ENCODE results near the gene PPIL6. TPM values are rescaled to one million over a fixed set of nuclear protein-coding genes. Genes with fewer than 3 reads are reported as not detected.

PPIL6 gene
- total RNA-seq (2022; extraction: Qiagen RNA extraction), result 3.4 to 4.8 TPM (median 4.6 TPM) in 5 replicates

DNA sequence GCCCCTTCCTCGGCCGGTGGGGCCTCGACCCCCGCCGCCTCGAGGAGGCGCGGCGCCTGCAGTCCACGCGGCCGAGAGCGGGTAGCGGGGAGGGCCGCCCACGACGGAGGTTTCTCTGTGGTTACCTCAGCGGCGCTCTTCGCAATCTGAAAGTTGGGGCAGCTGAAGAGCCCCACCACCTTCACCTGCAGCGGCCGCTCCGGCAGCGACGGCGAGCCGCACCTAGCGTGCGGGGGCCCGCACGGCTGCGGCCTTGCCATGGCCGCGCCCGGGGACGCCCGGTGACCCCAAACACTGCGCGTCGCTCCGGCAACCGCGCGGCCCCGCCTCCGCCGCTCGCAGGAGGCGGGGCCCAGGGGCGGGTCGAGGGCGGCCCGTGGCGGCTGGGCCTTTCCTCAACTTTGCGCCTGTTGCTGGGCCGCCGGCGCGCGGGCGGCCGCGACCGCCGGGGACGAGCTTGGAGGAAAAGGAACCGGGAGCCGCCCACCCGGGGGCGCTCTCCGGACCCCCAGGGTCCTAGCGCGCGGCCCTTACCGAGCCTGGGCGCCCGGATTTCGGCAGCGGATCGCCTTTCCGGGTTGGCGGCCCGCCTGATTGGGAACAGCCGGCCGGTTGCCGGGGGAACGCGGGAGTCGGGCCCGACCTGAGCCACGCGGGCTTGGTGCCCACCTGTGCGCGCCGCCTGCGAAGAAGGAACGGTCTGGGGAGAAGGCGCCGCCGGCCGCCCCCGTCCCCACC is at the start of gene PPIL6, which contains the start of gene SMPD2:
Gene PPIL6 (minus strand): TSS at position 298 of the 738 bp plus-strand sequence. CDS start 38 bp downstream, at position 260.
Gene SMPD2 (plus strand): TSS at position 394 of the 738 bp plus-strand sequence. CDS start 398 bp downstream, outside the sequence.

DNA sequence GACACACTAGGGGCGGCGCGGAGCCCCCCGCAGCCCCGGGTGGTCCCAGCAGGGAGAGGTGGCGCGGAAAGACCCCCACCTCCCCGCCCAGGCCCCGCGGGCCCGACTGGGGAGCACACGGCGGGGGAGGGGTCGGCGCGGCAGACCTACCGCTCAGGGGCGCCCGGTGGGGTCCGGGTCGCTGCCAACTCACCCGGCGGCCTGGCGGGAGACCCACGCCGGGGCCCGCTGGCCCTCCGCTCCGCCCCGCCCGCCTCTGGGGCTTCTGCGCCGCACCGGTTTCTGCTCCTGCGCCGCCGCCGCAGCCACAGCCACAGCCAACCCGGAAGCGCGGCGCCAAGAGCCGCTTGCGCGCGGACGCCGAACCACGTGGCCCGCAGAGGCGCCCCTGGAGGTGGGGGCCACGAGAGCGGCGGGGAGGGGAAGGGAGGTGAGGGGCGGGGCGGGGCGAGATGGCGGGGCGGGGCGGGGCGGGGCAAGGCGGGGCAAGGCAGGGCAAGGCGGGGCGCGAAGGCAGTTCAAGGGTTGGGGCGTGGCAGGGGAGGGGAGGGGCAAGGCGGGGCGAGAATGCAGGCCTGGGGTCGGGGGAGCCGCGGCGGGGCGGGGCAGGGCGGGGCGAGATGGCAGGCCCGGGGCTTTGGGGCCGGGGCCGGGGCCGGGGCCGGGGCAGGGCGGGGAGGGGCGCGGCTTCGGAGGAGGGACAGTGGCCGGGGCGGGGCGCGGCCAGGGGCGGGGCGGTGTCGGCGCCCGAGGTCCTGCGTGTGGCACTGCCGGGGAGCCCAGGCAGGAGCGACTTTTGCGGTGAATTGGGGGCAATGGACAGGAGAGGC is 42.7 kb upstream of the PPIL6 start, which contains the start of gene ZBTB24:
Gene ZBTB24 (minus strand): TSS at position 315 of the 830 bp plus-strand sequence. CDS start 1,193 bp downstream, outside the sequence.

DNA sequence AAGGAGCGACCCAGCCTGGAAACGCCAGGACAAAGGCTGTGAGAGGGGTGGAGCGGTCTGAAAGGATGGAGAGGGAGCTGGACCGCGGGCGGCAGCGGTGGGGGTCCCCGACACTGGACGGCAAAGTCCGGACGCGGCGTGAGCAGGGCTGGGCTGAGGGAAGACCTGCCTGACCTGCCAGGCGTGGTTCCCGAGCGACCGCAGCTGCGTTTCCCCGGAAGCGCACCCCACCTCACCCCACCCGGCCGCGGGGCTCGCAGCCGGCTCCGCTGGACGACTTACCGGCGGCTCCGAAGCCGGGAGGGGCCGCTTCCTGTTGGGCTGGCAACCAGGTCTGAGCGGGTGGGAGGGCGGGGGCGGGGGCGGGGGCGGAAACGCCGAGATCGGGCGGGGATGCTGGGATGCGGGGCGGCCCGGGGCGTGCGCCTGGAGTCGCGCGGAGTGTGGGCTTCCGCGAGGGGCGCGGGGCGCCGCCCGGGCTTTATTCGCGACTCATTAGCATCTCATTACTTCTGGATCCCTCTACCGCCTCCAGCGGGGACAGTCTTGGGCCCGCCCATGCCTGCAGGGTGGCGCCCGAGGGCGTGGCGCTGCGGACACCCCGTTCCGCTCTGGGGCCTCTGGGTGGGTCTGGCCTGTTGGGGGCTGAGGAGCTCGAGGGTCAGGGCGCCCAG is 15.1 kb upstream of the PPIL6 start, which contains the start of gene MICAL1:
Gene MICAL1 (minus strand): TSS at position 336 of the 674 bp plus-strand sequence. CDS start 1,576 bp downstream, outside the sequence.

DNA sequence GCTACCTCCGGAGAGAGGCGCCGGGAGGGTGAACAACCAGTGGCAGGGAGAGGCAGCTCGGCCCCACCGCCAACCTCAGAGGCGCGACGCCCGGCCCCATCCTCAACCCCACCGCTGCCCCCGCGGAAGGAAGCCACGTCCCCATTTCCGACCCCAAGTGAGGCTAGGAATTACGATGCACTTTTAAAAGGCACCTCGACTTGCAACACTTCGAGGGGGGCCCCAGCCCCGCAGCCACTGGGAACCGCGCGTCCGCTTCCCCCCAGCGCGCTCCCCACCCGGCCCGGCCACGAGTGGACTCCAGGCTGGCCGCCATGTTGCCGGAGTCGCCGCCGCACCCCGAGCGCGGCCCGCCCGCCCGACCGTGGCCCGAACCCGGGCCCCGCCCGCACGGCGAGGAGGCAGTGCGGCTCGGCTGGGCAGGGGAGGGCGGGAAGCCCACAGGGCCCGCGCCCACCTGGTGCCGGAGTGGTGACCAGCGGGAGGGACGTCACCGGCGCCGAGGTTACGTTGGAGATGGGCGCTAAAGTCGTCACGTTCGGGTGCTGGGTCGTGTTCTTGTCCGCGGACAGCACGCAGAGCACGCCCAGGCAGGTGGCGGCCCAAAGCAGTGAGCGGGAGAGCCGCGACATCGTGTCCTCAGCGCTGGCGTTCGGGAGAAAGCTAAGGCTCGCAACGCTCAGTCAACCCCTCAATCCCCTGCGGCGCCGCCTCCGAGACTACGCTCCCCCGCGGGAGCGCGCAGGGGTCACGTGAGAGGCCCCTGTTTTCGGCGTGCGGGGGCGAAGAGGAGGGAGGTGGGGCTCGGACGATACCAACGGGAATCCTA is 58.5 kb downstream of the PPIL6 start, which contains the start of gene CD164:
Gene CD164 (minus strand): TSS at position 721 of the 829 bp plus-strand sequence. CDS start 89 bp downstream, at position 632.

Other genes with a start within 250 kb of the PPIL6 start
- gene CD164, start 58.2 kb downstream of the PPIL6 start, total RNA-seq (2022; extraction: Qiagen RNA extraction), result 90.8 to 118 TPM (median 107 TPM) in 5 replicates
- gene SMPD2, start 96 bp upstream of the PPIL6 start, total RNA-seq (2022; extraction: Qiagen RNA extraction), result 11.5 to 15.4 TPM (median 14.7 TPM) in 5 replicates
- gene MICAL1, start 15.1 kb upstream of the PPIL6 start, total RNA-seq (2022; extraction: Qiagen RNA extraction), result 11.0 to 20.1 TPM (median 16.2 TPM) in 5 replicates
- 4.8 to 6.0 TPM (median 5.3 TPM) in 5 replicates for gene ZBTB24, start 42.6 kb upstream of the PPIL6 start, total RNA-seq (2022; extraction: Qiagen RNA extraction)

All from A549 treated with dexamethasone at 1 μM for 4 hours (cell line).